Activated CD8-positive, alpha-beta memory T cell treated with anti-CD3 and anti-CD28 coated beads for 48 hours (primary cell): ENCODE results near the gene RBM12.

ENCODE experiments used
- DNase-seq, 3 experiments: peaks; one replicate each; pipeline ENCODE4 v3.0.0-alpha.2; 2020; ENCODE audit warnings: low read depth in 2 of 3, low spot score in 2 of 3

The RBM12 gene

GRCh38 chr20:35654415-35654814, 10.3 kb downstream of the RBM12 start:
- no peak for DNase-seq

DNA sequence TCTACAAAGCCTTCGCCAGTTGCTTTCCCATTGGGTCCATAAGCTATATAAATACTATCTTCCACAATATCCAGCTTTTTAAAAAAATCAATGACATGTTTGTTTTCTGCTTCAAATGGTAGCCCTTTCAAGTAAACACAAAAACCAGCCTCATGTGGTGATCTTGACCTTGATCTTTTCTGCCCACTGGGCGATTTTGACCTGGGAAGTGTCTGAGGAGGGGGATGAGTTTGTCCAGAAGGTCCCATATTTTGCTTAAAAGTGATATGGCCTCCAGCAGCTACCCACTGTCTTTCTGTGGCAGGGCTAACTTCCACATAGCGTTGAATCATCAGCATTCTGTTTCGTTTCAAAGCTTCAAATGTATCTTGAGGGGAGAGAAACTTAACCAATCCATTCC, 10.8 kb downstream of the RBM12 start:
- DNase-seq, result no peak

DNA sequence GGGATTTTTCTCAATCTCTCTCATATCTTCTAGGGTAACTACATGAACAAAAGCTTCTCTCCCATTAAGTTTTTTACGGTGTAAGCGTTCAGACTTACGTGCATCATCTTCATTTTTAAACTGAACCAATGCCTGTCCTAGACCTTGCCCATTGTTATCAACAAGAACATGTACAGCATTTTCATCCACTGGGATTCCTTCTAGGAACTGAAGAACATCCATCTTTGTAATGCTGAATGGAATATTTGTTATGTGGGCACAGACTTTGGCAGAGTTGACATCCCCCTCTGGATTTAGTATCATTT, 11.3 kb downstream of the RBM12 start:
- DNase-seq, result no peak

- DNase-seq, result no peak
Observed at GRCh38 chr20:35652641-35653429, 11.9 kb downstream of the RBM12 start.

DNA sequence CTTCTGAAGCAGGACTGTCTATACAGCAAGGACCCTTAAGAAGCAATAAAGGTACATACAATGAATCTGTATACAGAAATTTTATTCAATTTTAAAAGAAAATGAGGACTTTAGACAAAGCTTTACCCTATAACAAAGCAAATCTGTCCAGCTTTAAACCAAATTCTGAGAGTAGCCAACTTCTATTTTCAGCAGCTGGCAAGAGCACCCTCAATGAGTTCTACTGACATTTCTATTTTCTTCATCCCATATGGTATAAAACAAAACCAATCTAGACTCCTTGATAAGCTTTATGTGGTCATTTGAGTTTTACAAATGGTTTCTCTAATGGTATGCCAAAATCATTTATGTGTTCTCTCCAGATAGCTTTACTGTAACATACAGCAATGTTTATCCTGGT, 12.7 kb downstream of the RBM12 start:
- DNase-seq, result no peak

DNA sequence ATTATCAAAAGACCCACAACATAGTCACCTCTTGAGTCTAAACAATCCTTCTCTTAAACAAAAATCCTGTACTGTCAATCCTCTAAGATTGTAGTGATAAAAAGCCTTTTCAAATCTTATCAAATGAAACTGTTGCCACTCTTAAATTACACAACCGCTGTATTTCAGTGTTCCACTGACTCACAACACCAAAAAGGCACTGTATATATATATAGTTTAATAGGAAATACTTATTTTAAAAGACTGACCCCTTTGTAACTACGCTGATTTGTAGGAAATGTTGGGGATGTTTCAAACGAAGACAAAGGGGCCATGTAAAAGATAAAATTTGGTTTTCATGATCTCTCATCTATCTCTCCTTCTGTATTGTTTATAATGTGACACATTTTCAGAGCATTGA, 14.1 kb downstream of the RBM12 start:
- no peak for DNase-seq

GRCh38 chr20:35648836-35649235, 15.9 kb downstream of the RBM12 start:
- no peak for DNase-seq

- no peak for DNase-seq
Observed at GRCh38 chr20:35644806-35645205, 19.9 kb downstream of the RBM12 start.

DNA sequence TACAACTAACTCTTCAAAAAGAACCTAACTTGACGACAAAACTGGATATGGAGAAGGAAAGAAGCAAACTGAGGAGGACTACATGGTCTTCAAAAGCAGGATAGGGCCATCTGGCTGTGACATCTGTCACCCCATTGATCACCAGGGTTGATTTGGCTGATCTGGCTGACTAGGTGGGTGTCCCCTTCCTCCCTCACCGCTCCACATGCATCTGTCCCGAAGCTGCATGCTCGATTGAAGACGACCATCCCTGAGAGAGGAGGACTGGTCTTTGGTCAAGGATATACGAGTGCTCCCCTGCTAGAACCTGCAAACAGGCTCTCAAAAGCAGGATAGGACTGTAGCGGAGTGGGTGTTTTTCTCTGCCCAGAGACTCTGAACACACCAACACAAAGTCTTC, 21.7 kb downstream of the RBM12 start:
- DNase-seq, result no peak

DNA sequence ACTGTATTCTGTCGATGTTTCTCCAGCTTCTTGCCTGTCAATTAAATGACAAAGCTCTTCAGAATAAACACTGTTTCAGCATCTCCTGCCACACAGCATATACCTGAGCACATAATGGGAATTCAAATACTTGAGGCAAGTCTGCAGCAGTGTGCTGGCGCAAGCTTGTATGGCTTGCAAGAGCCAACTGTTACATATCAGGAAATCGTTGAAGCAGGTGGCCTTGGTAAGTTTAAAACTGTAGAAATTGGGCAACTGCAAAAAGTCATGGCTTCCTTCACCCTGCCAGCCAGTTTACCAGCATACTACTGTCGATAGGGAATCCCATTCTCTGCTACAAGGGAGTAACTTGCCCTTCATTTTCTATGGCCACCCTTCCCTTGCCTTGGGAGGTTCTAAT, 23.0 kb downstream of the RBM12 start:
- DNase-seq, result no peak

DNA sequence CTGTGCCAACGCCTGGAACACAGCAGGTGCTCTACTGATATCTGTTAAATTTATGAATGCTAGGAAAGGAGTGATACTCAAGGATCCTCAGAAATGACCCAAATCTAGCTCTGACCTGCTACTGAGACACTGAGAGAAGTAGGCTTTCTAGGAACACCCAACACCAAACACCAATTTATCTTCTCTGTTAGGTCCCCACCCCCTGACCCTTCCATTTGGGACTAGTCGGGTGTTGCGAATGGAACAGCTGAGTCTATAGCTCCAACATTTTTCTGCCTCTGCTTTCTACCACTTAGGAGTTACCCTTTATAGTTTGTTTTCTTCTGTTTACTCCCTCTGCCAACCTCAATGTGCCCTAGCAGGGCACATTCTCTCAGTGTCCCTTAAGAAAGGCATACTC, 24.0 kb downstream of the RBM12 start:
- DNase-seq, result no peak

- DNase-seq, result no peak
Observed at GRCh38 chr20:35638751-35639150, 25.9 kb downstream of the RBM12 start.

DNA sequence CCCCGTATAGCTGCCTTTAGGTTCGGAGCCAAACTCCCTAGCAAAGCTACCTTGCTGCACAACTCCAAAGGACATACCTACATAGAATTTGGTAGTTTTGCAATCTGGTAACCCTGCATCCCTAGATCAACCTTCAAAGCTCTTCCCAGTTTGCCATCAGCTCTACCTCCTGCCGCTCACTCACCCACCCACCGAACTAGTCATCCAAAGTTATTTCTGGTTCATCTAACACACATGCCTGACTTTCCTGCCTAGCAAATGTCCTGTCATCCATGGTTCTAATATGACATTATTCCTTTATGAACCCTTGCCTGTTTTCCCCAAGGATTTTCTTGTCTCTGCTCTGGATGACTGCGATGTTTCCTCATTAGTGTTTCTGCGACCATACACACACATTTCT, 27.4 kb downstream of the RBM12 start:
- DNase-seq, result no peak

GRCh38 chr20:35636095-35636494, 28.6 kb downstream of the RBM12 start:
- no peak for DNase-seq

DNA sequence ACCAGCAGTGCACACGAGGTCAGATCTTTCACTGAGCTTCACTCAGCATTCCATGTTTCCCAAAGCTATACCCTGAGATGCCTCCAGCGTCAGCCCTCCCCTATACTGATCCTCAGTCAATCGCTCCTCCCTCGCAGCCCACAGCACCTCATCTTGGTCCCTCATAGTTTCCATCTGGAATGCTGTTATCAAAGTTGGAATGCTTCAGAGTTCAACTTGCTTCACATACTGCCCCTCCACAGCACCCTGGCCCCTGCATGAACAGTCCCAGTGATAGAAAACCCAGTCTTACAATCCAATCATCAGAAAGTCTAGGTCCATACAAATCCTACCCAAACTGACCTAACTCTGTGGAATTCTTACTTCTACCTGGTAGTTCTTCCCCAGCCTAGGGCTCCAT, 29.0 kb downstream of the RBM12 start:
- DNase-seq, result no peak

DNA sequence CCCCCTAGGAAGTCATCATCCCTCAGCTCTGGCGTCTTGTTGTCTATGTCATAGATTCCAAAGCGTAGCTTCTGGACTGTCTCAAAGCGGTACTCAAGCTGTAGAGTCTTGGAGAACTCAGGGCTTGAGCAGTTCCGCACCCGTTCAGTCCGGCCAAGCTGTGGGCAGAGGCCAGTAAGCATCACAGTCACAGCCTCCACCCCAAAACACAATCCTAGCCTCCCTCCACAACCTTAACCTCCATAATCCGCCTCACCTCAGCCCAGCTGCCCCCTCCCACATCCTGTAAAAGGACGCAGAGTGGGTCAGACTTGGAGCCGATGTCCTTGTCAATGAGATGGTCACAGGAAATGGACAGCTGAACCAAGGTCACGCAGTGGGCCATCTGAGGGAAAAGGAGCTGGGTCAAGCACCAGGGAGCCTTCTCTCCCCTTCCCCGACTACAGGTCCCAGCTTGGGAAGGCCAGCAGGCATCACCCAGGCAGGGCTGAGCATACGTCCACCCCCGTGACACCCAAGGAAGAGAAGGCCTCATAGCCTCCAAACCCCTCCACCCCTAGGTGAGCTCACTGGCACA, 32.1 kb downstream of the RBM12 start:
- DNase-seq, result no peak

DNA sequence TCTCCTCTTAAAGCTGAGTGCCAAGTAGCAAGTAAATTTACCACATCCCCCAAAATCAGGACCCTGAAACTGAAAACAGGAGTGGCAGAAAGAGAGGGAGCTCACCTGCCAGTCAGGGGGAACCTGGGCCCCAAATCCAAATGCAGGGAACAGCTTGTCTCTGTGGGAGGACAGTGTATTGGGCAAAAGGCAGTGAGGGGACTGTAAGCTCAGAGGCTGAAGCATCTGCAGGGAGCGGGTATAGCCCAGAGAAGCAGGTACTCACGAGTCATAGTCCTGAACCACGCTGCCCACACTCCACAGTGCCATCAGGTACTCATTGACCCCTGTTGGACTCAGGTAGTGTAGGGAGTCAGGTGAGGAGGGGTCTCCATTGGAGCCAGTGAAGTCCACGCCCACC, 34.1 kb downstream of the RBM12 start:
- no peak for DNase-seq

GRCh38 chr20:35629427-35630145, 35.1 kb downstream of the RBM12 start:
- DNase-seq, result no peak

DNA sequence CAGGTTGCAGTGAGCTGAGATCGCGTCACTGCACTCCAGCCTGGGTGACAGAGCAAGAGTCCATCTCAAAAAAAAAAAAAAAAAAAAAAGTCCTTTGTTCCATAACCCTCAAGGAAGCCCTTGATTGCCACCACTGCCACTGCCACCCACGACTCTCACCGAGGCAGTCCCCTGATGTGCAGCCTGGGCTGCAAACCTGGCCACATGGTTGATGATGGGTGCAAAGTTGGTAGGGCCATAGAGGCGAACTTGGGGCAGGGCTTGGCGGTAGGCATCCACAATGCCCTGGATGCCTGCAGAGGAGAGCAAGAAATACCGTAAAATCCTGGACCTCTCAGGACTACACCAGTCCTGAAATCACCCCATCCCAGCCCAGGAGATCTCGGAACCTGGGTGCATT, 37.6 kb downstream of the RBM12 start:
- no peak for DNase-seq

- no peak for DNase-seq
Observed at GRCh38 chr20:35626386-35627001, 38.2 kb downstream of the RBM12 start.

- DNase-seq, result no peak
Observed at GRCh38 chr20:35625584-35626385, 38.9 kb downstream of the RBM12 start.
